ENCODE data around the gene BCR.

Gene BCR

GRCh38 chr22:23202812-23203451, 22.6 kb downstream of the BCR start:
- no peak for DNase-seq

- no peak for DNase-seq
These were observed 23.3 kb downstream of the BCR start for GRCh38 chr22:23203452-23204124.

GRCh38 chr22:23204125-23204488, 23.8 kb downstream of the BCR start:
- no peak for DNase-seq

DNA sequence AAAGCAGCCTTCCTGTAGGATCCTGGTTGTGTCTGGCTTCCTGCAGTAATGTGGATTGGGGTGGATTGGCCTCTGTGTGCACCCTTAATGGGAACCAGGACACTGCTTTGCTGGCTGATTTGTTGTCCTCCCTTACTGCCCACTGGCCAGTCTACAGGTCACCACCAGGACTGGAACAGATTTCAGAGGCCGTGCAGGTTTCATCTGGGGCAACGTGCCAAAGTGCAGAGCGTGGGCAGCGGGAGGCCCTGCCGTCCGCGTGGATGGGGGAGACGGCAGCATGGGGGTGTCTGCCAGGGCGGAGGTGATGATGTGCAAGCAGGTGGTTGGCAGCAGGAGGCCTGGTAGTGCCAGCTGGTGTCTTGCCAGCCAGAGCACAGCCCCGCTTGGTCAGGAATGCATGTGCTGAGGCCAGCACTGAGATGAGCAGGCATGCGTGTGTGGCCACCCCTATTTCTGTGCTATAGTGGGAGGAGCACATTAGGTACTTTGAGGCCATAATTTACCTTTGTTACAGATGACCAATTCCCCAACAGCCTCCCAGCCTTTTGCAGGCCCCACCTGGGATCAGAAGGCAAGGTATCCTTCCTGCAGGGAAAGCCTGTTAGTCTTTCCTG, 24.3 kb downstream of the BCR start:
- DNase-seq = no peak

DNA sequence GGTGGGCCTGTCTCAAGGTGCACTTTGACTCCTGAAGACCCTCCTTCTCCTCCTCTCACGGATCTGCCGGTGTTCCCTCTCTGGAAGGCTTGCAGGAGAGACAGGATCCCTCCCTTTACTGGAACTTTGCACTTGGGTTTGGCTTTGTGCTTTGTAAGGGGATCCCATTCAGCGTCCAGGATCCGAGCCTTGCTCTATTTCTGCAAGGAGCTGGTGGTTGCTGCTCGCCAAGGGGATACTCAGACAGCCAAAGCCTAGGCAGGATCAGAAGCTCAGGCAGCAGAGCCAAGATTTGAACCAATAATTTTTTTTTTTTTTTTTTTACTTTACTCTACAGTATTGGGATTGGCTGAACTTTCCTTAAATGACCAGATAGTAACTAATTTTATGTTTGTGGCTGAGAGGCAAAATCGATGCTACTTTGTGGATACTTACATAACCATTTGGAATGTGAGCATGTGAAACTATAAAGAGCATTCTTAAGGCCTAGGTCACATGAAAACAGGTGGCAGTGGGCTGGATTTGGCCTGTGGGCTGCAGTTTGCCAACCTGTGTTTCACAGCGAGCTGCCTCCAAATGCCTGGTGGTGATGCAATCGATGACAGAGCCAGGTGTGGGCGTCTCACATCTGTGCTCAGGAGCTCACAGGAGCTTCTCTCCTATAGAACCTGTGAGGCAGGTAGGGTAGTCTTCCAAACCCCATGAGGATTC, 25.2 kb downstream of the BCR start:
- no peak for DNase-seq

- no peak for DNase-seq
These were observed 26.6 kb downstream of the BCR start for GRCh38 chr22:23206915-23207314.

DNA sequence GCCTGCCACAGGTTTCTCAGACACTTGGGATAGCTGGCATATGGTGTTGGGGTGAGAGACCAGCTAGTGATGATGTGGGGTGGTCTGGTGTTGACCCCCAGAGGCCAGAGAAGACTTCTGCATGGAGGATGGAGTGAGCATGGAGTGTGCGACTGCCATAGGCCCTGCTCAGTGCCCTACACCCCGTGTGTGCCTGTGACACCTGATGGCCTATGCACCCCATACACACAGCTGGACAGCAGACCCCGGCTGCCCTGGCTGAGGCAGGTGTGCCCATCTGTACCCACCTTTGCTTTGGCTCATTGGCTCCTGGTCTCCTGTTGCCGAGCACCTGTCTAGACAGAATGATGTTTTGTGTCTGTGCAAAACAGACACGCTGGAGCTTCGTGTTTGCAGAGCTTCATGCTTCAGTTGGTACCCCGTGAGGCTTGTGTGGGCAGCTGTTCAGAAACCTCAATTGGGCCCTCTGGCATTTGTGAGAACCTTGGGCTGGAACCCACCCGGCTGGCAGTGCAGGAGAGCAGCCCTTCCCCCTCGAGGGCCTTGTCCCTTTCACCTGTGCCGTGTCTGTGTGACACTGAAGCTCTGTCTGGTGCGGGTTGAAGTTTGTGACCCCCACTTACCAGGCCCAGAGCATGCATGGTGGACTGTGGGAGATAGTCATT, 27.6 kb downstream of the BCR start:
- no peak for DNase-seq

- DNase-seq = no peak
These were observed 30.3 kb downstream of the BCR start for GRCh38 chr22:23210428-23211170.

DNA sequence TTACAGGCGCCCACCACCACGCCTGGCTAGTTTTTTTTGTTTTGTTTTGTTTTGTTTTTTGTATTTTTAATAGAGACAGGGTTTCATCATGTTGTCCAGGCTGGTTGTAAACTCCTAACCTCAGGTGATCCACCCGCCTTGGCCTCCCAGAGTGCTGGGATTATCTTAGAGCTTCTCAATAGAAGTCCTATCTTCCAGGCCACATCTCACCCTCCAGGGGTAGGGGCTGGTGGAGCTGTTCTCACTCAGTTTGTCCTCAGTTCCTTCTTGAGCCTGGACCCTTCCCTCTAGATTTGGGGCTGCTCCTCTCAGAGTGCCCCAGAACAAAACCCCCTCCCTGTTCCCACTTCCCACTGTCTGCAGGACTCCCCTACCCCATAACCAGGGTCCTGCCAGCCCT, 31.3 kb downstream of the BCR start:
- no peak for DNase-seq

GRCh38 chr22:23212061-23213021, 32.0 kb downstream of the BCR start:
- no peak for DNase-seq

- DNase-seq = no peak
These were observed 32.8 kb downstream of the BCR start for GRCh38 chr22:23213022-23213555.

- DNase-seq = no peak
These were observed 33.4 kb downstream of the BCR start for GRCh38 chr22:23213581-23214334.

DNA sequence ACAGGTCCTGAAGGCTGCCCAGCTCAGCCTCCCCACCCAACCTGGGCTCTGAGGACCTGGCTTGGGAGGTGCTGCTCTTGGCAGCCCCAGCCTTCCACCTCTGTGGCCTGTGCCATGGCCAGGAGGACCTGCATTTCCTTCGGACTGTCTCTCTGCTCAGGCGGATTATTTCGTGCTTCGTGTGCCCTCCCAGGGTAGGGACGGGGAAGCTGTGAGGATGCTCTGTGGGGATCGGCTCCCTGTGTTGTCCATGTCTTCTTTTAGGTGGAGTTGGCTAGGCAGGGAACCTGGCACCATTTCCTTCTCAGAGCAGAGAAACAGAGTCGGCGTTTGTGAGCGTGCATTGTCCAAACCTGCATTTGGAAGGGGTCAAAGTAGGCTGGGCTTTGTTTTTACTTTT, 34.1 kb downstream of the BCR start:
- DNase-seq = no peak

DNA sequence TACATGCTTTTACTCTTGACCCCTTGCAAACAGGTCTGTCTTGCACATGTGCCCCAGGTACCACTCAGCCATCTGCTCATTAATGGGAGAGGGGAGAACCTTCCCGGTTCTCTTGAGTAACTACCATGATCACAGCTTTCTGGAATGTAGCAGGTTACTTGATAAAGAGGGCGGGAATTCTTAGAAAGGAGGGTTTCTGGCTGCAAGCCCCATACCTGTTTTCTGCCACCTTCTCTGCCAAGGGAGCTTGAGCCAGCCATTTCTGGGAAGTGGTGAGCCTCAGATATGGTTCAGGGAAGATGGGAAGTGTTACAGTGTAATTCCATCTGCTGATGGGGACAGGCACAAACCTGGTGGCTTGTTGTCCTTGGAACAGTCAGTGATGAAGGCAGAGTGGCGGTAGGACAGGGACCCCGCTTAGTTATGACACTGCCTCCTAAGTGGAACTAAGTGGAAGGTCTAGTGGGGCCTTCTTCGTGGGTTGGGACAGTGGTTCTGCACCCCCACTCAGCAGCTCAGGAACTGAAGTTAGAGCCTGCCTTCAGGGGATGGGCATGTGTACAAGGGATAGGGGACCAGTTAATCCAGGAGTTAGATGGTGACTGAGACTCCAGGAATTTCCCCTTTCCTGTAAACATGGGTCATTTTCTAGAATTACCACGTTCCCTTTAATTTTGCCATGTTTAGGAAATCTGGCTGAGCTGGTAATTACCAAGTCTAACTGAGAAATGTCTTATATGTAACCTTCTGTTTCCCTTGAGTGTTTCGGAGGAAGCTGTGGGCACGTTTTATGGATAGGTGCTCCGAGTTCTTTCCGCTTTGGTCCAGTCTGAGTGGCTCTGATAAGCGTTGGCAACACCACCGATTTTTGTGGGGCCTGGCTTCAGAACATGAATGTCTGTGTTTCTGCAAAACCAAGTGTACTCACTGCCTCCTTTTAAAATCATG, 35.3 kb downstream of the BCR start:
- DNase-seq = no peak

- DNase-seq = peak; percentile 25
These were observed 36.3 kb downstream of the BCR start for GRCh38 chr22:23216461-23217170.

DNA sequence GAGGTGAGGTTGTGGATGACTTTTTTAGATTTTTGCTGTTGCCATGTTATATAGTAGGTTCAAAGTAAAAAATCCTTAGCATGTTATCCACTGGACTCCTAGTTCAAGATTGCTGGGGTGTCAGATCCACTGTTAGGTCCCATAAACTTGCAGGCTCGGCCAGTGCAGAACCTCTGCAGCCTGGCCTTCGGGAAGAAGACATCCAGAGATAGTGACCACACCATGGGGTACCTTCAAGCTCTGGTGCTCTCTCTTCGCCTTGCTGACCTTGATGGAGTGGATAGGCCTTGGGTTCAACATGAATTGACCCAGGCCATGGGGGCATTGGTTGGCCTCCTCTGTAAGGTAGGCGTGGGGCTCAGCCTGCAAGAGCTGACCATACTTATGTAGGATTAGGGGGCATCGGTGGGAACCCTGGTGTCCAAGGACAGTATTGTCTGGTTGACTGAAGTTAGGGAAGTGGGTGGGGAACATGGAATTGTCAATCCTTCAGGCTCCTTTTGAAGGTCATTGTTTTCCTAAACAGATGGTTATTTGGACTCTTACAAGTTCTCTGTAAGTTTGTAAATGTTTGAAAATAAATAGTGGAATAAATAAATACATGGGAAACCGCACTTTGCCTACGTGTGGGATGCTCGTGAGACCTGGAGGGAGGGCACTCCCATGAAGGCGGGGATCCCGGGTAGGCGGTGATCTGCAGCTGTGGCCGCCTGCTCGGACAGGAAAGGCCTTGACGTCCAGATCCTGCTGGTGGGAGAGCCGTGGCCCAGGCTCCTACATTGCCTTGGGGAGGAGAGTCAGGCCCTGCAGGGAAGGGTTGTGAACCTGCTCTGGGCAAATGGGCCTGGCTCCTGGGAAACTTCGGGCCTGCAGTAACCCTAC, 37.1 kb downstream of the BCR start:
- no peak for DNase-seq
